Body of pancreas (tissue), 4 donors: Measurements from ENCODE around the gene SLC29A2.

Source experiments
- POLR2A ChIP-seq, 3 donors: fragments of 450-650 bp; IDR thresholded peaks; one replicate each; pipeline ENCODE4 v1.6.1; 2016; ENCODE audit warnings: antibody characterized with exemption in 3 of 3, mild to moderate bottlenecking in 2 of 3
- TF ChIP-seq, protein P1 (sequence below), 7 experiments: fragments of 450-650 bp in 4 of 7; fragments of 200-600 bp in 3 of 7; sonication (generic) in 3 of 7; IDR thresholded peaks; one replicate each; pipeline ENCODE4 v1.5.1; 2016 to 2019; ENCODE audit warnings: antibody characterized with exemption in 7 of 7

DNA sequence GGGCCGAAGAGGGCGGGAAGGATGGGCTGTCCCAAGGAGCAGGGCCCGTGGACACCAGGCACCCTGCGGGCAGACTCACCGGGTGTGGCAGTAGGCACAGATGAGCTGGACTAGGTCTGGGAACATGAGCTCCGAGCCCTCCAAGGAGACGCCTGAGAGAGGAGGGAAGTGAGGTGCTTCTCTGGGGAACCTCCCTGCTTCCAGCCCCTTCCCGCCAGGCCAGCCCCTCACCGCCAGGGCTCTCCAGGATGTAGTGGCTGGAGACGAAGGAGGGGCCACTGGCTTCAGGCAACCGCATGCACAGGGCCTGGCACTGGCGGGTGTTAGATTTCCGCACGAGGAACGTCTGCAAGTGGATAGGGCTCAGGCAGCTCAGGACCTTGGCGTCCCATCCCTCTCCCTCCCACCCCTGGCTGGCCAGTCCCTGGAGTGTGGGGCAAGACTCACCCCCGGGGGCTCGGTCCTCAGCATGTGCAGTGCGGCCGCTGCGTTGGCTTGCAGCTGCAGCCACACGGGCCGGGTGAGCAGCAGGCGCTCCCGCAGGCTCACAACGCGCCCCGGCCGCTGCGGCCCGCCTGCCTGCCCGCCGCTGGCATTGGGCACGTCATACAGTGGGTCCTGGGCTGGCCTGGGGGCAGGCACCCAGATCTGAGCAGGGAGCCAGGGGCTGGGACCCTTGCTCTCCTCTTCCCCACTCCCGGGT lies 35.9 kb downstream of the SLC29A2 start:
- TF ChIP-seq, protein P1, sequence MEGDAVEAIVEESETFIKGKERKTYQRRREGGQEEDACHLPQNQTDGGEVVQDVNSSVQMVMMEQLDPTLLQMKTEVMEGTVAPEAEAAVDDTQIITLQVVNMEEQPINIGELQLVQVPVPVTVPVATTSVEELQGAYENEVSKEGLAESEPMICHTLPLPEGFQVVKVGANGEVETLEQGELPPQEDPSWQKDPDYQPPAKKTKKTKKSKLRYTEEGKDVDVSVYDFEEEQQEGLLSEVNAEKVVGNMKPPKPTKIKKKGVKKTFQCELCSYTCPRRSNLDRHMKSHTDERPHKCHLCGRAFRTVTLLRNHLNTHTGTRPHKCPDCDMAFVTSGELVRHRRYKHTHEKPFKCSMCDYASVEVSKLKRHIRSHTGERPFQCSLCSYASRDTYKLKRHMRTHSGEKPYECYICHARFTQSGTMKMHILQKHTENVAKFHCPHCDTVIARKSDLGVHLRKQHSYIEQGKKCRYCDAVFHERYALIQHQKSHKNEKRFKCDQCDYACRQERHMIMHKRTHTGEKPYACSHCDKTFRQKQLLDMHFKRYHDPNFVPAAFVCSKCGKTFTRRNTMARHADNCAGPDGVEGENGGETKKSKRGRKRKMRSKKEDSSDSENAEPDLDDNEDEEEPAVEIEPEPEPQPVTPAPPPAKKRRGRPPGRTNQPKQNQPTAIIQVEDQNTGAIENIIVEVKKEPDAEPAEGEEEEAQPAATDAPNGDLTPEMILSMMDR (IDR thresholded peaks at IDR 0.05): no peak
- no peak for TF ChIP-seq POLR2A (IDR thresholded peaks at IDR 0.05)
